Tibial nerve (tissue), 4 donors: ENCODE results near the gene ZNF133. TPM values are rescaled to one million over a fixed set of nuclear protein-coding genes. Genes with fewer than 3 reads are reported as not detected.

Source experiments
- DNase-seq, 2 donors: peaks; one replicate each; pipeline ENCODE4 v3.0.0-alpha.2; 2019; ENCODE audit warnings: low spot score in 2 of 2
- H3K27ac ChIP-seq, 4 donors: fragments of 200-600 bp; sonication (generic) in 3 of 4; one replicate each; pipeline ENCODE4 v1.5.1; 2017 to 2019; ENCODE audit warnings: mild to moderate bottlenecking in 1 of 4
- H3K27me3 ChIP-seq, 2 donors: fragments of 200-600 bp; sonication (generic) in 1 of 2; one replicate each; pipeline versions ENCODE4 v1.5.1 to v1.6.0; 2017 to 2019
- H3K36me3 ChIP-seq, 3 donors: fragments of 200-600 bp; sonication (generic); one replicate each; pipeline ENCODE4 v1.5.1; 2018 to 2019
- H3K4me1 ChIP-seq, 4 donors: fragments of 200-600 bp; sonication (generic) in 3 of 4; one replicate each; pipeline ENCODE4 v1.5.1; 2017 to 2019
- H3K4me3 ChIP-seq, 4 donors: fragments of 200-600 bp; sonication (generic) in 3 of 4; one replicate each; pipeline ENCODE4 v1.5.1; 2017 to 2019; ENCODE audit warnings: mild to moderate bottlenecking in 1 of 4, moderate library complexity in 1 of 4
- H3K9me3 ChIP-seq, 4 donors: fragments of 200-600 bp; sonication (generic) in 3 of 4; one replicate each; pipeline ENCODE4 v1.5.1; 2017 to 2019
- EP300 ChIP-seq, 2 donors: sonication (generic); formaldehyde crosslinking; IDR thresholded peaks; one replicate each; pipeline ENCODE4 v1.6.1; 2017; ENCODE audit warnings: antibody characterized with exemption in 2 of 2, mild to moderate bottlenecking in 1 of 2
- POLR2A ChIP-seq, 2 donors: fragments of 450-650 bp; IDR thresholded peaks; one replicate each; pipeline ENCODE4 v1.6.1; 2017; ENCODE audit warnings: antibody characterized with exemption in 2 of 2, mild to moderate bottlenecking in 2 of 2, moderate library complexity in 2 of 2
- WGBS, 2 donors: methylation state at CpG; one replicate each; pipeline ENCODE4 v1.1.5; 2018; 5-methylcytosine and 5-hydroxymethylcytosine counted together
- small RNA-seq: library from RNA; depleted of rRNA; stranded (forward); fragments of <200 nt; gene quantifications from one replicate; pipeline ENCODE3, GENCODE V24; 2016
- total RNA-seq, 4 donors: library from RNA; depleted of rRNA; stranded (reverse); fragments of >200 nt; gene quantifications; one replicate each; pipeline ENCODE4 v1.1.0, GENCODE V29; 2016
- TF ChIP-seq, protein P1 (sequence below), 5 experiments: fragments of 200-600 bp in 3 of 5; fragments of 450-650 bp in 2 of 5; sonication (generic) in 3 of 5; IDR thresholded peaks; one replicate each; pipeline ENCODE4 v1.5.1; 2016 to 2019; ENCODE audit warnings: antibody characterized with exemption in 5 of 5, mild to moderate bottlenecking in 3 of 5, moderate library complexity in 2 of 5

The ZNF133 gene
- total RNA-seq, 4 donors from 2014 or later = 17.3 to 26.4 (median 22.4) TPM

DNA sequence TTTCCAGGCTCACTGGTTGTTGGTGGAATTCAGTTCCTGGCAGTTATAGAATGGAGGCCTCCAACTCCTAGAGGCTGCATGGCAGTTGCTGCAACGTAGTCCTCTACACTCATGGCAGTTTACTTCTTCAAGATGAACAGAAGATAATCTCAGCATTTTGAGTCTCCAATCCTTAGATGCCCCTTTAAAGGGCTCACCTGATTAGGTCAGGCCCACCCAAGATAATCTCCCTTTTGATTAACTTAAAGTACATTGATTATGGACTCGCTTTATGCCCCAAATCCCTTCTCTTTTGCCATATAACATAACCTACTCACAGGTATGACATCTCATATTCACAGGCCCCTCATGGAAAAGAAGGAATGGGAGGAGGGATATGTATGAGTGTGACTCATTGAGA is 76.4 kb downstream of the ZNF133 start:
- WGBS, 2 donors = 77 to 79% methylated on average over 2 of the region's 2 CpGs
- H3K9me3 ChIP-seq = no peaks in the 10 kb centered on the region
- no peak for DNase-seq
- TF ChIP-seq, protein P1, sequence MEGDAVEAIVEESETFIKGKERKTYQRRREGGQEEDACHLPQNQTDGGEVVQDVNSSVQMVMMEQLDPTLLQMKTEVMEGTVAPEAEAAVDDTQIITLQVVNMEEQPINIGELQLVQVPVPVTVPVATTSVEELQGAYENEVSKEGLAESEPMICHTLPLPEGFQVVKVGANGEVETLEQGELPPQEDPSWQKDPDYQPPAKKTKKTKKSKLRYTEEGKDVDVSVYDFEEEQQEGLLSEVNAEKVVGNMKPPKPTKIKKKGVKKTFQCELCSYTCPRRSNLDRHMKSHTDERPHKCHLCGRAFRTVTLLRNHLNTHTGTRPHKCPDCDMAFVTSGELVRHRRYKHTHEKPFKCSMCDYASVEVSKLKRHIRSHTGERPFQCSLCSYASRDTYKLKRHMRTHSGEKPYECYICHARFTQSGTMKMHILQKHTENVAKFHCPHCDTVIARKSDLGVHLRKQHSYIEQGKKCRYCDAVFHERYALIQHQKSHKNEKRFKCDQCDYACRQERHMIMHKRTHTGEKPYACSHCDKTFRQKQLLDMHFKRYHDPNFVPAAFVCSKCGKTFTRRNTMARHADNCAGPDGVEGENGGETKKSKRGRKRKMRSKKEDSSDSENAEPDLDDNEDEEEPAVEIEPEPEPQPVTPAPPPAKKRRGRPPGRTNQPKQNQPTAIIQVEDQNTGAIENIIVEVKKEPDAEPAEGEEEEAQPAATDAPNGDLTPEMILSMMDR (IDR thresholded peaks at IDR 0.05) = no peak
- TF ChIP-seq POLR2A (IDR thresholded peaks at IDR 0.05) = no peak
- no peak for TF ChIP-seq EP300 (IDR thresholded peaks at IDR 0.05)
- no peaks in the 10 kb centered on the region for H3K4me1 ChIP-seq
- H3K27me3 ChIP-seq = no peaks in the 10 kb centered on the region
- H3K4me3 ChIP-seq = no peak overlapping the region
- no peaks in the 10 kb centered on the region for H3K36me3 ChIP-seq
- no peak overlapping the region for H3K27ac ChIP-seq

Small RNA genes within 50 kb of the gene (small RNA-seq; reads per million reads assigned to genes)
- gene RN7SL14P (not detected), gene RNU2-56P (0.85 reads per million)

Other genes starting within 250 kb of the ZNF133 start
- gene OVOL2, start 230.6 kb upstream of the ZNF133 start, total RNA-seq = not detected
- gene KAT14, start 150.7 kb upstream of the ZNF133 start, total RNA-seq = 10 to 100 TPM; 12.2 to 13.8 (median 13.3) TPM
- 10 to 100 TPM in 2 of 4 donors, 1 to 10 TPM in 2; 5.1 to 17.4 (median 11.0) TPM for gene PET117, start 150.7 kb upstream of the ZNF133 start, total RNA-seq
- gene DZANK1, start 178.5 kb downstream of the ZNF133 start, total RNA-seq = 1 to 10 TPM; 1.6 to 4.2 (median 2.8) TPM
- 10 to 100 TPM in 1 of 4 donors, 1 to 10 TPM in 3; 4.5 to 10.1 (median 7.7) TPM for gene POLR3F, start 178.9 kb downstream of the ZNF133 start, total RNA-seq
- gene RBBP9, start 208.7 kb downstream of the ZNF133 start, total RNA-seq = 10 to 100 TPM in 3 of 4 donors, 1 to 10 TPM in 1; 7.6 to 17.0 (median 12.2) TPM
- 10 to 100 TPM; 21.4 to 48.1 (median 30.5) TPM for gene SEC23B, start 219.4 kb downstream of the ZNF133 start, total RNA-seq